Middle frontal gyrus (tissue), 1 donor: Measurements from ENCODE around the gene RERGL.
"Not testable (repeated sequence)": the region's sequence is repeated elsewhere in the genome, so short reads cannot be mapped to it uniquely, and the experiment has no call there.

Experiments used
- DNase-seq: peaks from one replicate; pipeline ENCODE4 v3.0.0-alpha.2; 2015; ENCODE audit warnings: low spot score; ENCODE audit errors: extremely low spot score

RERGL gene

GRCh38 chr12:18090093-18090492 is at the start of gene RERGL:
Gene RERGL, minus strand, starts transcription at chr12:18090193. Its CDS starts 53 bp downstream, at chr12:18090140.
- DNase-seq: no peak

GRCh38 chr12:18139254-18139653 is 49.3 kb upstream of the RERGL start:
- DNase-seq: no peak

GRCh38 chr12:18135509-18135908 is 45.5 kb upstream of the RERGL start:
- DNase-seq: no peak

GRCh38 chr12:18135086-18135485 is 45.1 kb upstream of the RERGL start:
- no peak for DNase-seq

GRCh38 chr12:18130851-18131250 is 40.9 kb upstream of the RERGL start:
- no peak for DNase-seq

- no peak for DNase-seq
These were observed 33.7 kb upstream of the RERGL start for GRCh38 chr12:18123707-18124106.

GRCh38 chr12:18120899-18121298 is 30.9 kb upstream of the RERGL start:
- no peak for DNase-seq

- no peak for DNase-seq
These were observed 18.6 kb upstream of the RERGL start for GRCh38 chr12:18108611-18109010.

GRCh38 chr12:18103624-18104023 is 13.6 kb upstream of the RERGL start:
- DNase-seq: no peak

- no peak for DNase-seq
These were observed 11.1 kb upstream of the RERGL start for GRCh38 chr12:18101043-18101442.

GRCh38 chr12:18084080-18084479 is 5.9 kb downstream of the RERGL start:
- no peak for DNase-seq

- no peak for DNase-seq
These were observed 10.3 kb downstream of the RERGL start for GRCh38 chr12:18079541-18080246.

- DNase-seq: no peak
These were observed 16.0 kb downstream of the RERGL start for GRCh38 chr12:18074001-18074400.

- no peak for DNase-seq
These were observed 17.3 kb downstream of the RERGL start for GRCh38 chr12:18072723-18073122.

- no peak for DNase-seq
These were observed 18.7 kb downstream of the RERGL start for GRCh38 chr12:18071336-18071735.

- DNase-seq: no peak
These were observed 21.6 kb downstream of the RERGL start for GRCh38 chr12:18068355-18068754.

- DNase-seq: no peak
These were observed 23.3 kb downstream of the RERGL start for GRCh38 chr12:18066666-18067065.

GRCh38 chr12:18062867-18063266 is 27.1 kb downstream of the RERGL start:
- not testable (repeated sequence) for DNase-seq

- DNase-seq: no peak
These were observed 32.9 kb downstream of the RERGL start for GRCh38 chr12:18057051-18057450.

- DNase-seq: no peak
These were observed 34.9 kb downstream of the RERGL start for GRCh38 chr12:18054925-18055619.

- DNase-seq: no peak
These were observed 44.5 kb downstream of the RERGL start for GRCh38 chr12:18045446-18045992.

- not testable (repeated sequence) for DNase-seq
These were observed 49.8 kb downstream of the RERGL start for GRCh38 chr12:18040060-18040742.
